Measurements from ENCODE around the gene NPAS3.
"Not testable (repeated sequence)": the region's sequence is repeated elsewhere in the genome, so short reads cannot be mapped to it uniquely, and the experiment has no call there.

Gene NPAS3

GRCh38 chr14:33085799-33086198, 147.1 kb downstream of the NPAS3 start:
- no peak for DNase-seq

GRCh38 chr14:33088274-33088673, 149.6 kb downstream of the NPAS3 start:
- not testable (repeated sequence) for DNase-seq

- DNase-seq, result no peak
Observed at GRCh38 chr14:33098016-33098415, 159.3 kb downstream of the NPAS3 start.

GRCh38 chr14:33103489-33103888, 164.8 kb downstream of the NPAS3 start:
- no peak for DNase-seq

GRCh38 chr14:33103966-33104365, 165.3 kb downstream of the NPAS3 start:
- DNase-seq, result no peak

GRCh38 chr14:33110737-33111443, 172.2 kb downstream of the NPAS3 start:
- no peak for DNase-seq

GRCh38 chr14:33114331-33114730, 175.7 kb downstream of the NPAS3 start:
- DNase-seq, result no peak

GRCh38 chr14:33118668-33119067, 180.0 kb downstream of the NPAS3 start:
- DNase-seq, result no peak

GRCh38 chr14:33120341-33120740, 181.7 kb downstream of the NPAS3 start:
- no peak for DNase-seq

GRCh38 chr14:33120966-33121365, 182.3 kb downstream of the NPAS3 start:
- no peak for DNase-seq

- DNase-seq, result no peak
Observed at GRCh38 chr14:33123281-33123680, 184.6 kb downstream of the NPAS3 start.

- DNase-seq, result no peak
Observed at GRCh38 chr14:33126433-33126832, 187.8 kb downstream of the NPAS3 start.

GRCh38 chr14:33127531-33127930, 188.9 kb downstream of the NPAS3 start:
- no peak for DNase-seq

GRCh38 chr14:33131801-33132200, 193.1 kb downstream of the NPAS3 start:
- no peak for DNase-seq

- no peak for DNase-seq
Observed at GRCh38 chr14:33134162-33134561, 195.5 kb downstream of the NPAS3 start.

- DNase-seq, result no peak
Observed at GRCh38 chr14:33134975-33135374, 196.3 kb downstream of the NPAS3 start.

GRCh38 chr14:33150666-33151428, 212.2 kb downstream of the NPAS3 start:
- DNase-seq, result no peak

GRCh38 chr14:33163109-33163508, 224.4 kb downstream of the NPAS3 start:
- no peak for DNase-seq

- no peak for DNase-seq
Observed at GRCh38 chr14:33163600-33163999, 224.9 kb downstream of the NPAS3 start.

GRCh38 chr14:33165144-33165925, 226.7 kb downstream of the NPAS3 start:
- no peak for DNase-seq

- DNase-seq, result no peak
Observed at GRCh38 chr14:33165926-33166289, 227.2 kb downstream of the NPAS3 start.

GRCh38 chr14:33175951-33176350, 237.3 kb downstream of the NPAS3 start:
- no peak for DNase-seq

GRCh38 chr14:33184587-33184986, 245.9 kb downstream of the NPAS3 start:
- DNase-seq, result no peak

- no peak for DNase-seq
Observed at GRCh38 chr14:33186656-33187055, 248.0 kb downstream of the NPAS3 start.

Measured in stimulated activated naive CD4-positive, alpha-beta T cell treated with Interleukin-2 at 50 U/mL for 16 hours (primary cell).